HCT116 (cell line): ENCODE results near the gene UBAP2. TPM values are rescaled to one million over a fixed set of nuclear protein-coding genes. Genes with fewer than 3 reads are reported as not detected.

Experiments
- ATAC-seq: fragments of 200-7000 bp; cut with Tn5 transposase; 2 replicates; pipeline ENCODE4 v1.9.1; 2020; ENCODE audit warnings: mild to moderate bottlenecking, moderate library complexity
- BruUV-seq: library from RNA; stranded (reverse); fragments of 400-500 nt; replicated peaks from 2 replicates; lab custom pipeline; 2021; lab: Mats Ljungman, UMichigan
- CTCF ChIA-PET: fragments of 300-600 bp; sonication (Branson Sonifier 250); formaldehyde crosslinking; loops from one replicate; lab custom pipeline; 2021; ENCODE audit warnings: antibody characterized with exemption; lab: Charles Lee
- POLR2A ChIA-PET: fragments of 300-600, 350-600 bp; sonication (Branson Sonifier 250); formaldehyde crosslinking; loops from one replicate; lab custom pipeline; 2021; ENCODE audit warnings: antibody characterized with exemption; lab: Charles Lee
- RAD21 ChIA-PET, 2 experiments: fragments of 300-600 bp; sonication (Branson Sonifier 250); formaldehyde crosslinking; loops; one replicate each; lab custom pipeline; 2023; ENCODE audit warnings: low total read pairs in 2 of 2; ENCODE audit not compliant: uncharacterized antibody in 2 of 2, unreplicated experiment in 2 of 2, low non-redundant PET in 1 of 2; lab: Charles Lee
- DNase-seq: peaks from one replicate; pipeline ENCODE4 v3.0.0-alpha.2; 2010; ENCODE audit warnings: low read depth, low spot score
- H2AFZ ChIP-seq: fragments of 200-600 bp; shearing (Covaris generic), sonication (generic); 2 replicates; pipeline ENCODE4 v1.6.1; 2017; ENCODE audit warnings: low read depth, mixed run types, mixed read lengths, antibody characterized with exemption, low read length; ENCODE audit not compliant: poor library complexity, severe bottlenecking
- H3K27ac ChIP-seq: 2 replicates; pipeline ENCODE4 v1.5.1; 2012; ENCODE audit warnings: low read depth, low read length
- H3K27me3 ChIP-seq: fragments of 200-600 bp; sonication (generic); 2 replicates; pipeline ENCODE4 v1.6.1; 2016; ENCODE audit warnings: mixed run types, low read length, mixed read lengths; ENCODE audit not compliant: insufficient read depth
- H3K36me3 ChIP-seq, 2 experiments: fragments of 200-500 bp in 1 of 2; fragments of 200-600 bp in 1 of 2; sonication (Bioruptor generic) in 1 of 2; sonication (generic) in 1 of 2; 2 replicates each; pipeline versions ENCODE4 v1.5.1 to v1.6.1; 2014 to 2016; ENCODE audit warnings: low read length in 2 of 2, inconsistent platforms in 1 of 2, mixed read lengths in 1 of 2, mixed run types in 1 of 2; ENCODE audit not compliant: insufficient read depth in 2 of 2, control insufficient read depth in 1 of 2
- H3K4me1 ChIP-seq, 2 experiments: fragments of 200-600 bp in 1 of 2; sonication (generic) in 1 of 2; 2 replicates each; pipeline versions ENCODE4 v1.5.1 to v1.6.1; 2012 to 2017; ENCODE audit warnings: low read length in 2 of 2, inconsistent platforms in 1 of 2, mild to moderate bottlenecking in 1 of 2, mixed read lengths in 1 of 2, mixed run types in 1 of 2, moderate library complexity in 1 of 2; ENCODE audit not compliant: insufficient read depth in 2 of 2, control insufficient read depth in 1 of 2
- H3K4me2 ChIP-seq: fragments of 200-600 bp; sonication (generic); 2 replicates; pipeline ENCODE4 v1.6.1; 2017; ENCODE audit warnings: mixed run types, low read length, mixed read lengths
- H3K4me3 ChIP-seq, 2 experiments: fragments of 200-600 bp in 1 of 2; sonication (generic) in 1 of 2; replicated peaks in 1 of 2; 2 replicates each; pipeline ENCODE4 v1.5.1; 2011 to 2016; ENCODE audit warnings: low read length in 2 of 2, control low read depth in 1 of 2, low read depth in 1 of 2, mild to moderate bottlenecking in 1 of 2, mixed read lengths in 1 of 2, mixed run types in 1 of 2
- H3K79me2 ChIP-seq: fragments of 200-600 bp; sonication (generic); 2 replicates; pipeline ENCODE4 v1.6.1; 2017; ENCODE audit warnings: mild to moderate bottlenecking, mixed run types, low read length, moderate library complexity, mixed read lengths; ENCODE audit not compliant: insufficient read depth
- H3K9ac ChIP-seq: fragments of 200-600 bp; sonication (generic); 2 replicates; pipeline ENCODE4 v1.6.1; 2016; ENCODE audit warnings: low read length, mixed read lengths
- H3K9me2 ChIP-seq: fragments of 200-600 bp; sonication (generic), shearing (Covaris generic); 2 replicates; pipeline ENCODE4 v1.6.1; 2017; ENCODE audit warnings: mixed run types, mild to moderate bottlenecking, moderate library complexity; ENCODE audit not compliant: insufficient read depth
- H3K9me3 ChIP-seq, 2 experiments: fragments of 200-500 bp in 1 of 2; fragments of 200-600 bp in 1 of 2; sonication (Bioruptor generic) in 1 of 2; sonication (generic) in 1 of 2; 2 replicates each; pipeline ENCODE4 v1.6.1; 2014 to 2017; ENCODE audit warnings: low read length in 2 of 2, mixed read lengths in 2 of 2, inconsistent platforms in 1 of 2, low read depth in 1 of 2, mild to moderate bottlenecking in 1 of 2, mixed run types in 1 of 2, moderate library complexity in 1 of 2; ENCODE audit not compliant: control insufficient read depth in 1 of 2, insufficient read depth in 1 of 2
- H4K20me1 ChIP-seq: fragments of 200-600 bp; sonication (generic), shearing (Covaris generic); 2 replicates; pipeline ENCODE4 v1.6.1; 2017; ENCODE audit warnings: mixed run types, mild to moderate bottlenecking, moderate library complexity; ENCODE audit not compliant: insufficient read depth
- ATF3 ChIP-seq: IDR thresholded peaks from 2 replicates; pipeline ENCODE4 v1.6.1; 2012
- CBX3 ChIP-seq: IDR thresholded peaks from 2 replicates; pipeline ENCODE4 v1.6.1; 2012; ENCODE audit warnings: low read depth
- CEBPB ChIP-seq: IDR thresholded peaks from 2 replicates; pipeline ENCODE4 v1.6.1; 2012; ENCODE audit warnings: low read depth
- CTCF ChIP-seq, 3 experiments: fragments of 200-600 bp in 1 of 3; sonication (generic) in 1 of 3; IDR thresholded peaks in 2 of 3; conservative IDR thresholded peaks in 1 of 3; 2 replicates each; pipeline ENCODE4 v1.5.1; 2012 to 2017; ENCODE audit warnings: low read depth in 2 of 3, low read length in 2 of 3, antibody characterized with exemption in 1 of 3, borderline replicate concordance in 1 of 3, control low read depth in 1 of 3, mild to moderate bottlenecking in 1 of 3, mixed read lengths in 1 of 3, mixed run types in 1 of 3, moderate library complexity in 1 of 3; ENCODE audit not compliant: insufficient read depth in 1 of 3
- EGR1 ChIP-seq: IDR thresholded peaks from 2 replicates; pipeline ENCODE4 v1.6.1; 2012; ENCODE audit warnings: low read depth
- ELF1 ChIP-seq: IDR thresholded peaks from 2 replicates; pipeline ENCODE4 v1.6.1; 2012; ENCODE audit warnings: low read depth, borderline replicate concordance
- EZH2phosphoT487 ChIP-seq: fragments of 200-600 bp; IDR thresholded peaks from 2 replicates; pipeline ENCODE4 v1.6.1; 2018; ENCODE audit warnings: antibody characterized with exemption, borderline replicate concordance
- FOSL1 ChIP-seq: IDR thresholded peaks from 2 replicates; pipeline ENCODE4 v1.6.1; 2012; ENCODE audit warnings: low read depth
- JUND ChIP-seq: IDR thresholded peaks from 2 replicates; pipeline ENCODE4 v1.6.1; 2012
- MAX ChIP-seq: IDR thresholded peaks from 2 replicates; pipeline ENCODE4 v1.6.1; 2012
- POLR2A ChIP-seq: IDR thresholded peaks from 2 replicates; pipeline ENCODE4 v1.7.0; 2011; ENCODE audit warnings: borderline replicate concordance; ENCODE audit not compliant: insufficient read depth, insufficient read length; ENCODE audit errors: extremely low read depth
- POLR2AphosphoS5 ChIP-seq: IDR thresholded peaks from 2 replicates; pipeline ENCODE4 v1.6.1; 2011; ENCODE audit warnings: mild to moderate bottlenecking, low read depth, low read length, moderate library complexity
- RAD21 ChIP-seq: IDR thresholded peaks from 2 replicates; pipeline ENCODE4 v1.6.1; 2012; ENCODE audit warnings: low read depth, mild to moderate bottlenecking
- SIN3A ChIP-seq: IDR thresholded peaks from 2 replicates; pipeline ENCODE4 v1.6.1; 2012; ENCODE audit warnings: low read depth
- SRF ChIP-seq: IDR thresholded peaks from 2 replicates; pipeline ENCODE4 v1.6.1; 2012; ENCODE audit warnings: low read depth
- TCF7L2 ChIP-seq: IDR thresholded peaks from 2 replicates; pipeline ENCODE4 v1.7.0; 2011; ENCODE audit warnings: borderline replicate concordance, inconsistent platforms; ENCODE audit not compliant: insufficient read depth, insufficient read length; ENCODE audit errors: extremely low read depth
- YY1 ChIP-seq: IDR thresholded peaks from 2 replicates; pipeline ENCODE4 v1.6.1; 2011; ENCODE audit warnings: low read length, low read depth, moderate library complexity, mild to moderate bottlenecking; ENCODE audit not compliant: insufficient replicate concordance; ENCODE audit errors: extremely low read depth
- ZBTB33 ChIP-seq: IDR thresholded peaks from 2 replicates; pipeline ENCODE4 v1.6.1; 2011; ENCODE audit warnings: mild to moderate bottlenecking, low read length, moderate library complexity; ENCODE audit not compliant: insufficient replicate concordance; ENCODE audit errors: extremely low read depth
- ZFX ChIP-seq: fragments of 450-650 bp; IDR thresholded peaks from 2 replicates; pipeline ENCODE4 v1.6.1; 2017
- intact Hi-C: fragments of 100-400 bp; cut with micrococcal nuclease; formaldehyde crosslinking; loops from 2 replicates; pipeline ENCODE4 v1.10.0; 2022
- total RNA-seq: library from RNA; stranded (reverse); gene quantifications from one replicate; pipeline ENCODE4 v1.2.1, GENCODE V29; 2021; ENCODE audit not compliant: unreplicated experiment

Gene UBAP2
- total RNA-seq, 1 experiment from 2014 or later: 51.3 TPM

GRCh38 chr9:33926746-33927485 lies 121.8 kb downstream of the UBAP2 start (continued):
- TF ChIP-seq YY1 (no peak), EGR1 (no peak), MAX (no peak), EZH2phosphoT487 (no peak)

GRCh38 chr9:33924978-33925797 lies 123.5 kb downstream of the UBAP2 start:
- ChIA-PET POLR2A (no interaction called here), CTCF (interaction anchor here (0.7 to 2.1 kb wide), 16 partner anchors 8 to 679 kb away, joined by 3 to 14 read pairs (median 4); no protein-coding TSS in a partner anchor), RAD21 (interaction anchor here (1.0 to 1.8 kb wide), 3 partner anchors 149 to 452 kb away, joined by 3 to 9 read pairs (median 4); partner anchors contain the start of gene MYORG (in 1 of the 2))
- BruUV-seq: no TSS peak
- peaks cover 21% of the 10 kb centered on the region; the same call in 1 of the 2 replicates for H3K79me2 ChIP-seq
- ATAC-seq (peak; percentile 69), DNase-seq (peak; percentile 16)
- intact Hi-C loops: loop anchor here (1.0 to 5.0 kb wide), 2 partner anchors 97 to 149 kb away; no protein-coding TSS in a partner anchor
- H3K9me3 ChIP-seq: no peaks in the 10 kb centered on the region
- H3K36me3 ChIP-seq: peaks cover 38 to 59% of the 10 kb centered on the region in 2 experiments
- H3K9me2 ChIP-seq: no peaks in the 10 kb centered on the region
- no peaks in the 10 kb centered on the region for H3K4me1 ChIP-seq
- H3K4me3 ChIP-seq: no peak overlapping the region
- H3K4me2 ChIP-seq: no peak overlapping the region
- no peak overlapping the region for H3K9ac ChIP-seq
- no peaks in the 10 kb centered on the region for H4K20me1 ChIP-seq
- H3K27me3 ChIP-seq: no peaks in the 10 kb centered on the region
- H3K27ac ChIP-seq: peak overlapping the region; percentile 2; the same call in 1 of the 2 replicates
- H2AFZ ChIP-seq: no peak overlapping the region
- no peak for TF ChIP-seq FOSL1
- TF ChIP-seq SIN3A: no peak
- no peak for TF ChIP-seq JUND
- no peak for TF ChIP-seq SRF
- no peak for TF ChIP-seq TCF7L2
- TF ChIP-seq POLR2A: no peak
- TF ChIP-seq ELF1: no peak
- no peak for TF ChIP-seq CEBPB
- no peak for TF ChIP-seq ATF3
- TF ChIP-seq MAX: no peak
- no peak for TF ChIP-seq ZFX
- TF ChIP-seq ZBTB33: no peak
- TF ChIP-seq POLR2AphosphoS5: no peak
- peak; percentile 67 for TF ChIP-seq RAD21
- TF ChIP-seq CTCF (IDR thresholded peaks at IDR 0.05 in 2 of 3, conservative IDR thresholded peaks at IDR 0.05 in 1 of 3; ENCODE audit: borderline replicate concordance in 1 of 3, insufficient read depth in 1 of 3, low read depth in 2 of 3, low read length in 2 of 3): peak; percentile 60 to 81 (median 74); a peak in 5 of 6 replicates
- TF ChIP-seq EZH2phosphoT487: no peak
- TF ChIP-seq YY1: no peak
- no peak for TF ChIP-seq CBX3
- TF ChIP-seq, all 23 proteins: peak for 2
